GM08714 (cell line): Measurements from ENCODE around the gene KDM6B.

Source experiments
- H3K4me3 ChIP-seq: fragments of 200-500 bp; sonication (Bioruptor generic); 2 replicates; pipeline ENCODE4 v1.5.1; 2014; ENCODE audit warnings: mild to moderate bottlenecking, low read length, inconsistent platforms
- ZNF274 ChIP-seq: IDR thresholded peaks from 2 replicates; pipeline ENCODE4 v1.6.1; 2012; ENCODE audit warnings: mild to moderate bottlenecking, low read depth, low read length

The KDM6B gene

GRCh38 chr17:7849130-7849750 lies 15.2 kb downstream of the KDM6B start:
- no peak for TF ChIP-seq ZNF274
- H3K4me3 ChIP-seq = no peak overlapping the region

- no peak overlapping the region for H3K4me3 ChIP-seq
- no peak for TF ChIP-seq ZNF274
Measured at GRCh38 chr17:7849751-7850504, 15.9 kb downstream of the KDM6B start.

GRCh38 chr17:7850701-7851437 lies 16.9 kb downstream of the KDM6B start:
- no peak overlapping the region; the same call in 1 of the 2 replicates for H3K4me3 ChIP-seq

GRCh38 chr17:7851438-7852261 lies 17.6 kb downstream of the KDM6B start:
- H3K4me3 ChIP-seq = no peak overlapping the region; the same call in 1 of the 2 replicates
- no peak for TF ChIP-seq ZNF274

More at GRCh38 chr17:7850701-7851437, 16.9 kb downstream of the KDM6B start:
- no peak for TF ChIP-seq ZNF274

GRCh38 chr17:7852262-7852670 lies 18.2 kb downstream of the KDM6B start:
- no peak for TF ChIP-seq ZNF274
- no peak overlapping the region for H3K4me3 ChIP-seq

- H3K4me3 ChIP-seq = no peak overlapping the region
- no peak for TF ChIP-seq ZNF274
Measured at GRCh38 chr17:7852919-7853690, 19.1 kb downstream of the KDM6B start.

- no peak for TF ChIP-seq ZNF274
- no peak overlapping the region for H3K4me3 ChIP-seq
Measured at GRCh38 chr17:7853691-7854038, 19.6 kb downstream of the KDM6B start.

GRCh38 chr17:7854078-7854777 lies 20.2 kb downstream of the KDM6B start:
- H3K4me3 ChIP-seq = no peak overlapping the region
- TF ChIP-seq ZNF274 = no peak

GRCh38 chr17:7854851-7855659 lies 21.0 kb downstream of the KDM6B start, which contains the start of gene TMEM88:
TMEM88 (plus strand) TSS chr17:7855066; CDS start chr17:7855075, 9 bp downstream.
- TF ChIP-seq ZNF274 = no peak
- H3K4me3 ChIP-seq = peak within 1 kb of the TSS; percentile 74; the same call in 1 of the 2 replicates

- TF ChIP-seq ZNF274 = no peak
Measured at GRCh38 chr17:7855660-7856010, 21.6 kb downstream of the KDM6B start.

GRCh38 chr17:7856011-7856810 lies 22.2 kb downstream of the KDM6B start:
- H3K4me3 ChIP-seq = peak overlapping the region; percentile 74
- no peak for TF ChIP-seq ZNF274

More at GRCh38 chr17:7855660-7856010, 21.6 kb downstream of the KDM6B start:
- peak overlapping the region; percentile 74; the same call in 1 of the 2 replicates for H3K4me3 ChIP-seq
